ENCODE data around the gene RIC8B.
A peak's percentile ranks its signal among the peaks of the same experiment; 100 is the strongest.

The RIC8B gene

GRCh38 chr12:106740818-106741217 is 33.7 kb upstream of the RIC8B start:
- H3K4me3 ChIP-seq (ENCODE audit: insufficient read depth, low read depth, low read length): no peak overlapping the region
- no peaks in the 10 kb centered on the region for H3K27me3 ChIP-seq (ENCODE audit: control insufficient read depth, insufficient read depth, low read length, poor library complexity, severe bottlenecking)
- no peaks in the 10 kb centered on the region for H3K9me3 ChIP-seq (ENCODE audit: control insufficient read depth, low read length)
- WGBS, 2 experiments: 92 to 95% methylated on average over 5 of the region's 5 CpGs
- H3K4me1 ChIP-seq (ENCODE audit: control insufficient read depth, insufficient read depth, low read length): peaks cover 31% of the 10 kb centered on the region
- peaks cover 3% of the 10 kb centered on the region for H3K36me3 ChIP-seq (ENCODE audit: control insufficient read depth, insufficient read depth, low read length)
- no peak overlapping the region for H3K27ac ChIP-seq (ENCODE audit: insufficient read depth, low read depth, low read length, poor library complexity, severe bottlenecking)

DNA sequence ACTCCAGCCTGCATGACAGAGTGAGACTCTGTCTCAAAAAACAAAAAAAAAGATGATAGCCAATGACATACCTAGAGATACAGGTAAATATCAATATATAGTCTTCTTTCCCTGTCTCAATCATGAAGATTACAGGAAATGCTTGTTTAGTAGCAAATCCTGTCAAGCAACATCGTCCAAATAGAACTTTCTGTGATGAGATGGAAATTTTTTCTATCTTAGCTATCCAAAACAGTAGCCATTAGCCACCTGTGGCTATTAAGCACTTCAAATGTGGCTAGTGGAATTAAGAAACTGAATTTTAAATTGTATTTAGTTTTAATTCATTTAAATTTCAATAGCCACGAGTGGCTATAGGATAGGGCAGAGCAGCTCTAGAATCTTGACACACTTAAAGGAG is 33.2 kb upstream of the RIC8B start:
- Histone ChIP-seq H3K9me3 (ENCODE audit: control insufficient read depth, low read length) (no peaks in the 10 kb centered on the region), H3K36me3 (ENCODE audit: control insufficient read depth, insufficient read depth, low read length) (peaks cover 3% of the 10 kb centered on the region), H3K27me3 (ENCODE audit: control insufficient read depth, insufficient read depth, low read length, poor library complexity, severe bottlenecking) (no peaks in the 10 kb centered on the region), H3K4me1 (ENCODE audit: control insufficient read depth, insufficient read depth, low read length) (peaks cover 31% of the 10 kb centered on the region), H3K27ac (ENCODE audit: insufficient read depth, low read depth, low read length, poor library complexity, severe bottlenecking) (no peak overlapping the region), H3K4me3 (ENCODE audit: insufficient read depth, low read depth, low read length) (no peak overlapping the region)
- 90 to 100% methylated on average over 1 to 2 of the region's 2 CpGs for WGBS, 2 experiments

DNA sequence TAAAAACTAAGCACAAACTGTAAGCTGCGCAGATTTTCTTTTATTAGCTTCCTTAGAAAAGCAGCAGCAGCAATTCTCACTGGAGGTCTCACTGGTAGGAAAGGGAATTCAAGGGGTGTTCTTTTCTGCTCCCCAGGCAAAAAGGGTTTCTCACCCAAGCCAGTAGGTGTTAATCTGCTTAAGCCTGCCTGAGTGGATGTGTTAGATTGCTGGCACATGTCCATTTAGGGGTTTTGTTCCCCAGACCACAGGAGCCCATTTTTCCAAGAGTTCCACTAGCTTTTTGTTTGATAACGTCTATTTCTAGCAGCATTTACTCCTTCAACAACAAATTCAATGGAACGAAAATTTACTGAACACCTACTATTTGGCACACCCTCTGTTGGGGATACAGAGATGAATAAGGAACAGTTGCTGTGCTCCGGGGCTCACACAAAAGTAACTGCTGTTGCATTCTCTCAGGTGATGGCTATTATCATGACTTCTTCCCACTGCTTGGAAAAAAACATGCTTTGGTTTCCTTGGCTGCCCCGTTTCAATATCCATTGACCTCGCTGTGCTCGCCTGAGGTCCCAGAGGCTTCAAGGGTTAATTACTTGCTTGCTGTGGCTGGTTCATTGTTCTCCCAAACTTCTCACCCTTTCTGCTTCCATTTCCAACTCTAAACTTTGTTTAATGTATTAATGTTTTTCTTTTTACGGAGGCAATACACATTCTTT is 31.1 kb upstream of the RIC8B start:
- Histone ChIP-seq H3K27me3 (ENCODE audit: control insufficient read depth, insufficient read depth, low read length, poor library complexity, severe bottlenecking) (no peaks in the 10 kb centered on the region), H3K9me3 (ENCODE audit: control insufficient read depth, low read length) (no peaks in the 10 kb centered on the region), H3K4me3 (ENCODE audit: insufficient read depth, low read depth, low read length) (no peak overlapping the region), H3K4me1 (ENCODE audit: control insufficient read depth, insufficient read depth, low read length) (peaks cover 24% of the 10 kb centered on the region), H3K36me3 (ENCODE audit: control insufficient read depth, insufficient read depth, low read length) (peaks cover 14% of the 10 kb centered on the region), H3K27ac (ENCODE audit: insufficient read depth, low read depth, low read length, poor library complexity, severe bottlenecking) (peak overlapping the region; percentile 33)
- 33 to 37% methylated on average over 7 of the region's 8 CpGs for WGBS, 2 experiments

DNA sequence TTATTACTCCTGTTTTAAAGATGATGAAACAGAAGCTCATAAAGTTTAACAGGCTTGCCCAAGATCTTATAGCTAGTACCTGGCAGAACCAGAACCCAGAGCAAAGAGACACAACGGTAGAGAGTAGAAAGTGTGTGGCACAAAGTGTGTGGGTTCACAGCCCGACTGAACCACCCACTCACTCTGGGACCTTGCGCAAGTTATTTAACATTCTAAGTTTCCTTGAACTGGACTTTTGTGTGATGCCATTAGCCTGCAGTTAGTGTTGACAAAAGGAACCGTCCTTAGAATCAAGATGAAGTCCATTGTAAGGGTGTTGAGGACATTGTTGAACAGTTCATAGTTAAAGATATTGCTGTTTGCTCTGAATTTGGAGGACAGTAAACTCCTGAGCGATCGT is 29.9 kb upstream of the RIC8B start:
- no peaks in the 10 kb centered on the region for H3K9me3 ChIP-seq (ENCODE audit: control insufficient read depth, low read length)
- 92% methylated on average over 6 of the region's 6 CpGs for WGBS, 2 experiments
- H3K36me3 ChIP-seq (ENCODE audit: control insufficient read depth, insufficient read depth, low read length): peaks cover 14% of the 10 kb centered on the region
- H3K4me3 ChIP-seq (ENCODE audit: insufficient read depth, low read depth, low read length): no peak overlapping the region
- H3K27ac ChIP-seq (ENCODE audit: insufficient read depth, low read depth, low read length, poor library complexity, severe bottlenecking): no peak overlapping the region
- no peaks in the 10 kb centered on the region for H3K27me3 ChIP-seq (ENCODE audit: control insufficient read depth, insufficient read depth, low read length, poor library complexity, severe bottlenecking)
- H3K4me1 ChIP-seq (ENCODE audit: control insufficient read depth, insufficient read depth, low read length): peaks cover 24% of the 10 kb centered on the region

- Histone ChIP-seq H3K27ac (ENCODE audit: insufficient read depth, low read depth, low read length, poor library complexity, severe bottlenecking) (no peak overlapping the region), H3K4me3 (ENCODE audit: insufficient read depth, low read depth, low read length) (no peak overlapping the region), H3K27me3 (ENCODE audit: control insufficient read depth, insufficient read depth, low read length, poor library complexity, severe bottlenecking) (no peaks in the 10 kb centered on the region), H3K36me3 (ENCODE audit: control insufficient read depth, insufficient read depth, low read length) (peaks cover 18% of the 10 kb centered on the region), H3K9me3 (ENCODE audit: control insufficient read depth, low read length) (no peaks in the 10 kb centered on the region), H3K4me1 (ENCODE audit: control insufficient read depth, insufficient read depth, low read length) (peaks cover 24% of the 10 kb centered on the region)
- WGBS, 2 experiments: 87 to 92% methylated on average over 3 to 4 of the region's 4 CpGs
Observed at GRCh38 chr12:106745181-106745745, 29.2 kb upstream of the RIC8B start.

DNA sequence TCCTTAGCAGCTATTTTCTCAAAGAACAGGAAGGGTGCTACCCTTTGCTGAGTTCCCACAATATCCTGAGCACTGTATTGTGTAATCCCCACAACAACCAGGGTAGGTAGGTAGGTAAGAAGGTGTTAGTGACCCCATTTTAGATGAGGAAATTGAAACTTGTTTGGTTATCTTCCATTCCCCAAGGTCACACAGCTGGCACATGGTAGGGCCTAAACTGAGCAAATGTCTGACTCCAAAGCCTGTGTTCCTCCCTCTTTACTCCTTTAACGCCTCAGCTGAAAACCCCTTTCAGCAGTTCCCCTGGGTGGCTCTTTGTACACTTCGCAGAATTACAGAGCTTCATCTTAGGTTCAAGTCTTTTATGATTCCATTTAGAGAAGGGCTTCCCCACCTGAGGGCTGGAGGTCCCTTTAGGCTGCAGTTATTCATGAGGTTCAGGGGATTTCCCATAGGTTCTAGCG is 26.5 kb upstream of the RIC8B start:
- no peak overlapping the region for H3K27ac ChIP-seq (ENCODE audit: insufficient read depth, low read depth, low read length, poor library complexity, severe bottlenecking)
- H3K36me3 ChIP-seq (ENCODE audit: control insufficient read depth, insufficient read depth, low read length): peaks cover 24% of the 10 kb centered on the region
- WGBS, 2 experiments: 86 to 96% methylated on average over 3 of the region's 3 CpGs

DNA sequence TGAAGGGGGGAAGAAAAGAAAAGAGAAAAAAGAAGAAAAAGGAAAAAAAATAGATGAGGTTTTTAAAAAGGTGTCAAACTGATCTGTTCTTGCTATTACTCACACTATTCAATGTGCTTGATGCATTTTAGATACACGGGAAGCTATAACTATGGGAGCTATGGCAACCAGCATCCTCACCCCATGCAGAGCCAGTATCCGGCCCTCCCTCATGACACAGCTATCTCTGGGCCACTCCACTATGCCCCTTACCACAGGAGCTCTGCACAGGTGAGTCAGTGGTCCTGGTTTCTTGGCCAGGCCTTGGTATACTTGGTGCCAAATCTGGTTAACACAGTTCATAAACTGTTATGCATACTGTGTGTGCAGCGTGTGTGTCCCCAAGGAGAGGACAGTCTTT is 24.0 kb upstream of the RIC8B start:
- Histone ChIP-seq H3K27ac (ENCODE audit: insufficient read depth, low read depth, low read length, poor library complexity, severe bottlenecking) (no peak overlapping the region), H3K9me3 (ENCODE audit: control insufficient read depth, low read length) (no peaks in the 10 kb centered on the region), H3K27me3 (ENCODE audit: control insufficient read depth, insufficient read depth, low read length, poor library complexity, severe bottlenecking) (no peaks in the 10 kb centered on the region), H3K4me1 (ENCODE audit: control insufficient read depth, insufficient read depth, low read length) (no peaks in the 10 kb centered on the region), H3K36me3 (ENCODE audit: control insufficient read depth, insufficient read depth, low read length) (peaks cover 36% of the 10 kb centered on the region), H3K4me3 (ENCODE audit: insufficient read depth, low read depth, low read length) (no peak overlapping the region)
- WGBS, 2 experiments: 94 to 97% methylated on average over 2 of the region's 3 CpGs

More for the DNA sequence above, 26.5 kb upstream of the RIC8B start:
- Histone ChIP-seq H3K4me1 (ENCODE audit: control insufficient read depth, insufficient read depth, low read length) (peaks cover 12% of the 10 kb centered on the region), H3K27me3 (ENCODE audit: control insufficient read depth, insufficient read depth, low read length, poor library complexity, severe bottlenecking) (no peaks in the 10 kb centered on the region), H3K9me3 (ENCODE audit: control insufficient read depth, low read length) (no peaks in the 10 kb centered on the region), H3K4me3 (ENCODE audit: insufficient read depth, low read depth, low read length) (no peak overlapping the region)

DNA sequence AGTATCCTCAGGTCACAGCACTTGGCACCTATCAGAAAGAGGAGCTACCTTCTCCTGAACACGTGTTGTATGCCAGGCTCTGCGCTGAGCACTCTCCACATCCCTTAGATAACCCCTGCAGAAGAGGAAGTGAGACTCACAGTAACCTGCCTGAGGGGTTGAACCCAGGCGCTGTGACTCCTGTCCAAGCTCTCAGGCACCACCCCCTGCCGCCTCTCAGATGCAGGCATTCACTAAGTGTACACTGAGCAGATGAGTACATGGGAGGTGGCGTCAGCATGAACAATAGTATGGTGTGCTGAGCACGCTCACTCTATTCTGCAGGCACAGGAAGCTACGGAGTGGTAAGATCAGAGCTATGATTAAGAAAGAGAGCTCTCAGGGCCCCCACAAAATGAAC is 21.0 kb upstream of the RIC8B start:
- no peak overlapping the region for H3K27ac ChIP-seq (ENCODE audit: insufficient read depth, low read depth, low read length, poor library complexity, severe bottlenecking)
- no peaks in the 10 kb centered on the region for H3K27me3 ChIP-seq (ENCODE audit: control insufficient read depth, insufficient read depth, low read length, poor library complexity, severe bottlenecking)
- H3K9me3 ChIP-seq (ENCODE audit: control insufficient read depth, low read length): no peaks in the 10 kb centered on the region
- H3K4me1 ChIP-seq (ENCODE audit: control insufficient read depth, insufficient read depth, low read length): peaks cover 10% of the 10 kb centered on the region
- 95% methylated on average over 7 of the region's 7 CpGs for WGBS, 2 experiments
- H3K36me3 ChIP-seq (ENCODE audit: control insufficient read depth, insufficient read depth, low read length): peaks cover 23% of the 10 kb centered on the region
- no peak overlapping the region for H3K4me3 ChIP-seq (ENCODE audit: insufficient read depth, low read depth, low read length)

GRCh38 chr12:106754331-106754730 is 20.2 kb upstream of the RIC8B start:
- 89 to 100% methylated on average over 1 of the region's 1 CpG for WGBS, 2 experiments
- Histone ChIP-seq H3K36me3 (ENCODE audit: control insufficient read depth, insufficient read depth, low read length) (peaks cover 23% of the 10 kb centered on the region), H3K27ac (ENCODE audit: insufficient read depth, low read depth, low read length, poor library complexity, severe bottlenecking) (no peak overlapping the region), H3K9me3 (ENCODE audit: control insufficient read depth, low read length) (no peaks in the 10 kb centered on the region), H3K4me3 (ENCODE audit: insufficient read depth, low read depth, low read length) (no peak overlapping the region), H3K4me1 (ENCODE audit: control insufficient read depth, insufficient read depth, low read length) (peaks cover 18% of the 10 kb centered on the region), H3K27me3 (ENCODE audit: control insufficient read depth, insufficient read depth, low read length, poor library complexity, severe bottlenecking) (no peaks in the 10 kb centered on the region)

DNA sequence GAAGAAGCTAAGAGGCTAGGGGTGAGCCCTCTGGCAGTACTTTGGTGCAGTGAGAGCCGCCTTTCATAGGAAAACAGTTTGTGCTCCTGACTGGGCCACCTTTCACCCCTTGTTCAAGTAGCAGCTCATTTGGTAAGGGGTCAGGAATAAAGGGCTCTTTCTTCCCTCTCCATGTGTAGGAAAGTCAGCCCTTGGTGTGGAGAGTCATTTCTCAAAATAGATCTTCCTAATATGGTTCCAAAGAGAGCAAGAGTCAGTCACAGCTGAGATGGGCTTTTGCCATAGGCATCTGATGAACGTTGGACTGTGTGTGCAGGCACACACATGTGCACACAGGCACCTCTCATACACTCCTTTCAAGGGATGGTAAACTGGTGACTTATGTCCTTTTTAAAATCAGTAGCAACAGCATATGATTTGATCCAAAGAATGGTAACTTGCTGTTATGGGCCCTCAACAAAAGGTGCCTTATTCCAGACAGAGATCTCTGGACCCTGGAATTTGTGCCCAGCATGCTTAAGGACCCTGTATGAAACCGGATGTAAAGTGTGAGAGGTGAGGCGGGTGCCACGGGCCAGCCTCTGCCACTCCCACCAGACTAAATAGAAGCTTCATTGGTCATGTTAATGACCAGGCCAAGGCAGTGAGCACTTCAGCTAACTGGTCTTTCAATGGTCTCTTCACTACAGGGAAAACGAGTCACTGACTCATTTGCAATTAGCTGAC is 16.7 kb upstream of the RIC8B start:
- 91 to 95% methylated on average over 6 of the region's 6 CpGs for WGBS, 2 experiments
- peaks cover 32% of the 10 kb centered on the region for H3K4me1 ChIP-seq (ENCODE audit: control insufficient read depth, insufficient read depth, low read length)
- no peaks in the 10 kb centered on the region for H3K9me3 ChIP-seq (ENCODE audit: control insufficient read depth, low read length)
- no peak overlapping the region for H3K4me3 ChIP-seq (ENCODE audit: insufficient read depth, low read depth, low read length)
- no peaks in the 10 kb centered on the region for H3K27me3 ChIP-seq (ENCODE audit: control insufficient read depth, insufficient read depth, low read length, poor library complexity, severe bottlenecking)
- H3K27ac ChIP-seq (ENCODE audit: insufficient read depth, low read depth, low read length, poor library complexity, severe bottlenecking): peak overlapping the region; percentile 18
- H3K36me3 ChIP-seq (ENCODE audit: control insufficient read depth, insufficient read depth, low read length): peaks cover 14% of the 10 kb centered on the region

Measured in ectodermal cell (in vitro differentiated cells).